NCI-H2029 (cell line): ENCODE measurements around the gene TSPEAR.
"Not testable (repeated sequence)": the region's sequence is repeated elsewhere in the genome, so short reads cannot be mapped to it uniquely, and the experiment has no call there.

Source experiments
- DNase-seq: peaks from one replicate; lab custom pipeline; 2025; lab: John Stamatoyannopoulos, UW

Gene TSPEAR

GRCh38 chr21:44568667-44569556, 142.5 kb downstream of the TSPEAR start:
- peak; percentile 59 for DNase-seq

GRCh38 chr21:44568261-44568660, 143.1 kb downstream of the TSPEAR start:
- no peak for DNase-seq

GRCh38 chr21:44567481-44568171, 143.7 kb downstream of the TSPEAR start:
- DNase-seq: no peak

- DNase-seq: no peak
These were observed 145.0 kb downstream of the TSPEAR start for GRCh38 chr21:44566403-44566802.

- DNase-seq: no peak
These were observed 146.3 kb downstream of the TSPEAR start for GRCh38 chr21:44564886-44565598.

- no peak for DNase-seq
These were observed 147.3 kb downstream of the TSPEAR start for GRCh38 chr21:44564099-44564498.

GRCh38 chr21:44558695-44559094, 152.7 kb downstream of the TSPEAR start, which contains the start of gene KRTAP10-3:
KRTAP10-3 (minus strand) TSS chr21:44558795; CDS start chr21:44558715, 80 bp downstream.
- DNase-seq: no peak

GRCh38 chr21:44558329-44558675, 153.1 kb downstream of the TSPEAR start:
- DNase-seq: not testable (repeated sequence)

GRCh38 chr21:44557491-44558328, 153.7 kb downstream of the TSPEAR start:
- DNase-seq: no peak

GRCh38 chr21:44556879-44557278, 154.5 kb downstream of the TSPEAR start:
- no peak for DNase-seq

- DNase-seq: no peak
These were observed 156.0 kb downstream of the TSPEAR start for GRCh38 chr21:44555200-44555875.

GRCh38 chr21:44552681-44553080, 158.7 kb downstream of the TSPEAR start:
- DNase-seq: no peak

GRCh38 chr21:44552136-44552535, 159.2 kb downstream of the TSPEAR start:
- no peak for DNase-seq

- DNase-seq: no peak
These were observed 159.9 kb downstream of the TSPEAR start, which contains the start of gene KRTAP10-2 for GRCh38 chr21:44551340-44551961. KRTAP10-2 (minus strand) TSS chr21:44551505; CDS start chr21:44551458, 47 bp downstream.

GRCh38 chr21:44550807-44551206, 160.6 kb downstream of the TSPEAR start:
- no peak for DNase-seq

GRCh38 chr21:44550285-44550684, 161.1 kb downstream of the TSPEAR start:
- DNase-seq: not testable (repeated sequence)

- no peak for DNase-seq
These were observed 161.7 kb downstream of the TSPEAR start for GRCh38 chr21:44549525-44550211.

- no peak for DNase-seq
These were observed 162.4 kb downstream of the TSPEAR start for GRCh38 chr21:44548922-44549321.

- DNase-seq: no peak
These were observed 163.0 kb downstream of the TSPEAR start for GRCh38 chr21:44548381-44548780.
